GM12872 (cell line): ENCODE results near the gene TMCC2.

Source experiments
- CTCF ChIP-seq: IDR thresholded peaks from 3 replicates; pipeline ENCODE4 v1.5.1; 2011; ENCODE audit warnings: low read depth, mild to moderate bottlenecking, low read length, moderate library complexity; ENCODE audit not compliant: insufficient read depth

TMCC2 gene

GRCh38 chr1:205274041-205274691, 46.4 kb downstream of the TMCC2 start:
- no peak for TF ChIP-seq CTCF

DNA sequence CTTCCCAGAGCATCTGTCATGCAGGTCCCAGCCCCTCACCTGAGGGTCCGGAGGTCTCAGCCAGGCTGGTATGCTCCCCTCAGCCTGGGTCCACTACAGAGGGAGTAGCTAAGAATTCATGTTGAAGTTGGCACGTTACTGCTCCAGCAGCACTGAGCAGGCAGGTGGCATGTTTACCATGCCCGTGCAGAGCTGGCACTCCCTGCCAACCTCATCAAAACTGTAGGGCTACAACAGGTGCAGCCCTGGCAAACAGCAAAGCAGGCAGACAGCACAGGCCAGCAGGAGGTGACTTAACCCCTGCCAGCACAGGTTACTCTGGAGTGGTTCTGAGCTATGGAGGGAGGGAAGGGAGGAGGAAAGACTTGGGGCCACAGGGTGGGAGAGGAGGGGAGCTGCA, 47.4 kb downstream of the TMCC2 start:
- TF ChIP-seq CTCF: no peak

GRCh38 chr1:205275916-205276688, 48.4 kb downstream of the TMCC2 start:
- no peak for TF ChIP-seq CTCF

DNA sequence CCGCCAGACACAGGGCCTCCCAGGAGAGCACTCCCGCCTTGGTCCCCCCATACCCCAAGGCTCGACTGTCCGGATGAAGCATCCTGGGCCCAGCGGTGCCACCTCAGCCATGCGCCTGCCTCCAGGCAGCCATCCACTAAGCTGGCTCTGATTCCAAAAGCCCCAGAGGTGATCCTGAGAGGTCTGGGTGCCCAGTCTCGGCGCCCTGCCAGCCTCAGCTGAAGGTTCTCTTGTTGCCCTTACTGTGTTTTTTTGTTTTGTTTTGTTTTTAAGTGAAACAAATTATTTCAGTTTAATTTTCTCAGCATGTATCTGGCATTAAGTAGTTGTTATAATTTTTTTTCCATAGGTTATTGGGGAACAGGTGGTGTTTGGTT, 48.9 kb downstream of the TMCC2 start:
- TF ChIP-seq CTCF: no peak

DNA sequence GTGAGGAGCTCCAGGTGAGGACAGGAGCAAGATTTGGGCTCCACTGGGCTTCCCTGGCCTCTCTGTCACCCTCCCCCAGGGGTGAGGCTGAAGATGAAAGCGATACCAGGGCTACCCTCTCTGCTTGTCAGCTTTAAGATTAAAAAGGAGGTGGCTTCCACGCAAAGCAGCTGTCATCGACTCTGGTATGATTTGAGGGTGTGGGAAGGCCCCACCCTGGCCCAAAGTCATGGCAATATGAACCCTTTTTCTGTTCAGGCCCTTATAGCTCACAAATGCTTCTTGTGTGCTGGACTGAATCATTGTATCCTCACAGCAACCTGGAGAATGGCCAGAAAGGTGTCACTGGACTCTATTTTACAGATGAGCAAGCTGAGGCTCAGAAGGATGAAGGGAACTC, 52.2 kb downstream of the TMCC2 start:
- TF ChIP-seq CTCF: no peak

- TF ChIP-seq CTCF: no peak
Measured at GRCh38 chr1:205283270-205284147, 55.8 kb downstream of the TMCC2 start.
